H1 (cell line): ENCODE measurements around the gene TAS2R46. TPM values are rescaled to one million over a fixed set of nuclear protein-coding genes. Genes with fewer than 3 reads are reported as not detected.

Experiments used
- CTCF ChIA-PET: fragments of 300-600 bp; sonication (Branson Sonifier 250); formaldehyde crosslinking; loops from one replicate; lab custom pipeline; 2021; ENCODE audit not compliant: partially characterized antibody; lab: Charles Lee
- POLR2A ChIA-PET: fragments of 300-600 bp; sonication (Branson Sonifier 250); formaldehyde crosslinking; loops from one replicate; lab custom pipeline; 2021; ENCODE audit warnings: inconsistent platforms; ENCODE audit not compliant: partially characterized antibody; lab: Charles Lee
- DNase-seq, 2 experiments: peaks; one replicate each; pipeline versions ENCODE4 v3.0.0 to v3.0.0-alpha.2; 2010 to 2022; ENCODE audit warnings: low spot score in 2 of 2, low read depth in 1 of 2, mixed read lengths in 1 of 2
- FAIRE-seq: peaks from 2 replicates; lab custom pipeline; 2011; peaks lifted over from hg19 to GRCh38; lab: Jason Lieb, UNC
- H2AFZ ChIP-seq: 2 replicates; pipeline ENCODE4 v1.8.1; 2012; ENCODE audit warnings: low read length, inconsistent platforms
- H2AK5ac ChIP-seq: 2 replicates; pipeline ENCODE4 v1.6.1; 2013; ENCODE audit warnings: low read depth, low read length
- H2BK120ac ChIP-seq: replicated peaks from 2 replicates; pipeline ENCODE3; 2013; ENCODE audit warnings: low read depth, low read length, inconsistent platforms
- H2BK12ac ChIP-seq: 2 replicates; pipeline ENCODE4 v1.6.1; 2013; ENCODE audit warnings: low read depth, low read length
- H2BK15ac ChIP-seq: 2 replicates; pipeline ENCODE4 v1.6.1; 2013; ENCODE audit warnings: low read length
- H2BK20ac ChIP-seq: 2 replicates; pipeline ENCODE4 v1.6.1; 2013; ENCODE audit warnings: low read length
- H2BK5ac ChIP-seq: 2 replicates; pipeline ENCODE4 v1.6.1; 2013; ENCODE audit warnings: low read depth, low read length
- H3K14ac ChIP-seq: 2 replicates; pipeline ENCODE4 v1.6.1; 2013; ENCODE audit warnings: inconsistent platforms; ENCODE audit not compliant: insufficient read length
- H3K18ac ChIP-seq: 2 replicates; pipeline ENCODE4 v1.6.1; 2013; ENCODE audit warnings: low read length; ENCODE audit errors: extremely low read depth
- H3K23ac ChIP-seq: 2 replicates; pipeline ENCODE4 v1.6.1; 2013; ENCODE audit warnings: inconsistent platforms; ENCODE audit not compliant: insufficient read length
- H3K23me2 ChIP-seq: 2 replicates; pipeline ENCODE4 v1.6.1; 2013; ENCODE audit warnings: low read depth, low read length
- H3K27ac ChIP-seq: 2 replicates; pipeline ENCODE4 v1.6.1; 2011; ENCODE audit warnings: low read depth, low read length, inconsistent platforms
- H3K27me3 ChIP-seq, 4 experiments: replicated peaks in 1 of 4; 1 replicate in 1 of 4; 2 replicates in 3 of 4; pipeline versions ENCODE4 v1.6.1 to v1.8.1; 2011 to 2013; ENCODE audit warnings: low read length in 3 of 4, mild to moderate bottlenecking in 3 of 4, inconsistent platforms in 2 of 4, mixed read lengths in 2 of 4, moderate library complexity in 1 of 4; ENCODE audit not compliant: control insufficient read depth in 3 of 4, insufficient read depth in 3 of 4; ENCODE audit errors: extremely low read depth in 1 of 4
- H3K36me3 ChIP-seq, 4 experiments: 2 replicates each; pipeline versions ENCODE4 v1.6.1 to v1.8.1; 2011 to 2013; ENCODE audit warnings: mild to moderate bottlenecking in 4 of 4, low read length in 3 of 4, moderate library complexity in 2 of 4, control low read depth in 1 of 4, inconsistent platforms in 1 of 4; ENCODE audit not compliant: insufficient read depth in 4 of 4, control insufficient read depth in 2 of 4
- H3K4ac ChIP-seq: replicated peaks from 2 replicates; pipeline ENCODE3; 2013; ENCODE audit warnings: low read length, low read depth, mixed read lengths, inconsistent platforms; ENCODE audit not compliant: insufficient read length
- H3K4me1 ChIP-seq, 4 experiments: replicated peaks in 1 of 4; 1 replicate in 1 of 4; 2 replicates in 3 of 4; pipeline versions ENCODE4 v1.6.1 to v1.8.1; 2011 to 2013; ENCODE audit warnings: low read length in 3 of 4, inconsistent platforms in 2 of 4, mixed read lengths in 1 of 4; ENCODE audit not compliant: insufficient read depth in 4 of 4, control insufficient read depth in 3 of 4
- H3K4me2 ChIP-seq, 2 experiments: 2 replicates each; pipeline versions ENCODE4 v1.6.1 to v1.8.1; 2011 to 2013; ENCODE audit warnings: low read depth in 2 of 2, low read length in 2 of 2, control low read depth in 1 of 2, inconsistent platforms in 1 of 2, mild to moderate bottlenecking in 1 of 2; ENCODE audit not compliant: insufficient read depth in 1 of 2
- H3K4me3 ChIP-seq, 4 experiments: fragments of 200-600, 300-600 bp in 1 of 4; sonication (generic), shearing (Covaris generic), sonication (Bioruptor Twin) in 1 of 4; 2 replicates each; pipeline versions ENCODE4 v1.5.1 to v1.8.1; 2011 to 2016; ENCODE audit warnings: low read length in 4 of 4, low read depth in 3 of 4, control low read depth in 2 of 4, inconsistent platforms in 2 of 4, mild to moderate bottlenecking in 2 of 4, mixed read lengths in 1 of 4, moderate library complexity in 1 of 4; ENCODE audit not compliant: insufficient read depth in 2 of 4; ENCODE audit errors: extremely low read depth in 1 of 4
- H3K56ac ChIP-seq: replicated peaks from 2 replicates; pipeline ENCODE3; 2013; ENCODE audit warnings: low read depth, mild to moderate bottlenecking, mixed read lengths, low read length, inconsistent platforms; ENCODE audit not compliant: insufficient read length
- H3K79me1 ChIP-seq: 2 replicates; pipeline ENCODE4 v1.6.1; 2013; ENCODE audit warnings: low read depth, low read length, control low read depth
- H3K79me2 ChIP-seq, 2 experiments: 2 replicates each; pipeline versions ENCODE4 v1.6.1 to v1.8.1; 2012 to 2013; ENCODE audit warnings: low read length in 2 of 2, mild to moderate bottlenecking in 2 of 2, inconsistent platforms in 1 of 2; ENCODE audit not compliant: insufficient read depth in 2 of 2, control insufficient read depth in 1 of 2
- H3K9ac ChIP-seq, 4 experiments: replicated peaks in 1 of 4; 1 replicate in 1 of 4; 2 replicates in 3 of 4; pipeline versions ENCODE4 v1.6.1 to v1.8.1; 2011 to 2013; ENCODE audit warnings: low read depth in 3 of 4, low read length in 3 of 4, control low read depth in 2 of 4, mild to moderate bottlenecking in 2 of 4, moderate library complexity in 2 of 4, inconsistent platforms in 1 of 4; ENCODE audit errors: extremely low read depth in 1 of 4
- H3K9me3 ChIP-seq, 2 experiments: 2 replicates each; pipeline versions ENCODE4 v1.6.1 to v1.8.1; 2012 to 2013; ENCODE audit warnings: mild to moderate bottlenecking in 2 of 2, moderate library complexity in 2 of 2, control low read depth in 1 of 2, inconsistent platforms in 1 of 2, low read depth in 1 of 2, low read length in 1 of 2, mixed read lengths in 1 of 2; ENCODE audit not compliant: insufficient read depth in 2 of 2
- H4K20me1 ChIP-seq, 2 experiments: replicated peaks in 1 of 2; 2 replicates each; pipeline versions ENCODE3 to v1.8.1; 2011 to 2013; ENCODE audit warnings: inconsistent platforms in 2 of 2, low read length in 2 of 2, mild to moderate bottlenecking in 1 of 2; ENCODE audit not compliant: insufficient read depth in 2 of 2, control insufficient read depth in 1 of 2
- H4K5ac ChIP-seq: 2 replicates; pipeline ENCODE4 v1.6.1; 2013; ENCODE audit warnings: low read length, low read depth, mixed read lengths, inconsistent platforms; ENCODE audit not compliant: insufficient read length
- H4K8ac ChIP-seq: 2 replicates; pipeline ENCODE4 v1.8.0; 2013; ENCODE audit warnings: mild to moderate bottlenecking, moderate library complexity, low read length, inconsistent platforms; ENCODE audit not compliant: insufficient read depth; ENCODE audit errors: extremely low read depth
- H4K91ac ChIP-seq: replicated peaks from 2 replicates; pipeline ENCODE3; 2013; ENCODE audit warnings: low read length, mixed read lengths, inconsistent platforms; ENCODE audit not compliant: insufficient read length
- ASH2L ChIP-seq: fragments of 200-600, 300-600 bp; sonication (generic); IDR thresholded peaks from one replicate; pipeline ENCODE4 v1.7.1; 2017; ENCODE audit warnings: low read length
- CREB1 ChIP-seq: IDR thresholded peaks from 2 replicates; pipeline ENCODE4 v1.6.1; 2012; ENCODE audit warnings: inconsistent platforms
- EZH2 ChIP-seq: fragments of 200-600 bp; sonication (generic); IDR thresholded peaks from 2 replicates; pipeline ENCODE4 v1.7.1; 2012; ENCODE audit warnings: low read depth, mild to moderate bottlenecking, moderate library complexity, low read length, inconsistent platforms; ENCODE audit not compliant: severe bottlenecking
- RFX5 ChIP-seq: IDR thresholded peaks from 2 replicates; pipeline ENCODE4 v1.6.1; 2011; ENCODE audit warnings: low read depth, low read length, improper control_type of control experiment, borderline replicate concordance
- RXRA ChIP-seq: IDR thresholded peaks from 2 replicates; pipeline ENCODE4 v1.6.1; 2011; ENCODE audit warnings: low read depth, mild to moderate bottlenecking, low read length, moderate library complexity; ENCODE audit not compliant: insufficient read depth
- SIN3A ChIP-seq, 2 experiments: IDR thresholded peaks in 1 of 2; conservative IDR thresholded peaks in 1 of 2; 2 replicates each; pipeline ENCODE4 v1.6.1; 2011 to 2012; ENCODE audit warnings: low read length in 2 of 2, improper control_type of control experiment in 1 of 2, low read depth in 1 of 2, mild to moderate bottlenecking in 1 of 2
- WGBS, 2 experiments: shearing (Covaris generic) in 1 of 2; methylation state at CpG; one replicate each; pipeline versions ENCODE4 v1.1.6 to v1.1.7; 2013 to 2015; ENCODE audit warnings: low lambda C conversion rate in 2 of 2, mixed read lengths in 2 of 2, inconsistent platforms in 1 of 2, low coverage in 1 of 2, missing lambda C conversion rate in 1 of 2; ENCODE audit not compliant: insufficient replicate concordance in 2 of 2, insufficient coverage in 1 of 2, insufficient read length in 1 of 2; ENCODE audit errors: extremely low coverage in 1 of 2, missing lambda C conversion rate in 1 of 2; 5-methylcytosine and 5-hydroxymethylcytosine counted together
- polyA plus RNA-seq, 7 experiments: library from polyadenylated mRNA; depleted of rRNA in 3 of 7; stranded (reverse) in 5 of 7; unstranded in 2 of 7; fragments of >200 nt in 5 of 7; fragments of 200-250 nt in 2 of 7; gene quantifications; 1 replicate in 5 of 7; 2 replicates in 1 of 7; 4 replicates in 1 of 7; pipeline versions ENCODE4 v1.2.1 to v1.2.3, GENCODE V29; 2011 to 2013; ENCODE audit warnings: missing spikeins in 2 of 7, mixed read lengths in 2 of 7
- total RNA-seq: library from RNA; stranded (reverse); fragmentation: NEBNext Ultra II Directional; extraction: Animal tissue kit (Norgen Biotek cat#: 25700); gene quantifications from 2 replicates; pipeline ENCODE4 v1.2.1, GENCODE V29; 2021

Gene TAS2R46
- total and polyA plus RNA-seq, 2 of the 8 experiments (the other 6 are each of a cell fraction or from before 2014, with no cell fraction given) = 0.14 TPM; not detected in 1

DNA sequence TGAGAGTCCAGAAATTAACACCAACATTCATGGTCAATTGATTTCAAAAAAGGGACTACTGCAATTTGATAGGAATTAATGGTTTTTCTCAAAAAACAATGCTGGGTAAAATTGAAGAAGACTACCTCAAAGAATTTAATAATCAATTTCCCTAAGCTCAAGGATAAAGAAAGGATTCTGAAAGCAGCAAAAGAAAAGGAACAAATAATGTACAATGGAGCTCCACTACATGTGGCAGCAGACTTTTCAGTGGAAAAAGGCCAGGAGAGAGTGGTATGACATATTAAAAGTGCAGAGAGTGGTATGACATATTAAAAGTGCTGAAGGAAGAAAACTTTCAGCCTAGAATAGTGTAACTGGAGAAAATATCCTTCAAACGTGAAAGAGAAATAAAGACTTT lies 45.6 kb upstream of the TAS2R46 start:
- H2BK15ac ChIP-seq = no peak overlapping the region
- WGBS, 2 experiments = 82% methylated on average over 1 of the region's 1 CpG; no CpG with 5 or more reads in 1 of the 2 experiments
- H2AK5ac ChIP-seq = no peak overlapping the region
- no peak overlapping the region for H2BK12ac ChIP-seq
- POLR2A ChIA-PET = interaction anchor here (1.0 to 2.5 kb wide), 2 partner anchors 11 to 64 kb away, joined by 3 to 9 read pairs; partner anchors contain the start of gene SMIM10L1
- H3K9me3 ChIP-seq = no peaks in the 10 kb centered on the region; a peak in 1 of 4 replicates
- no peak overlapping the region for H3K18ac ChIP-seq
- no peak overlapping the region for H3K9ac ChIP-seq
- H2BK20ac ChIP-seq = no peak overlapping the region
- peaks cover 3 to 66% of the 10 kb centered on the region in 2 experiments; a peak in 2 of 4 replicates for H3K79me2 ChIP-seq
- no peaks in the 10 kb centered on the region for H3K27me3 ChIP-seq
- H3K27ac ChIP-seq = no peak overlapping the region
- no peak overlapping the region for H3K4me2 ChIP-seq
- no peaks in the 10 kb centered on the region for H3K23me2 ChIP-seq
- no peaks in the 10 kb centered on the region for H4K20me1 ChIP-seq
- H2BK120ac ChIP-seq = no peak overlapping the region
- H3K79me1 ChIP-seq = no peaks in the 10 kb centered on the region; the same call in 1 of the 2 replicates
- TF ChIP-seq ASH2L (no peak), CREB1 (no peak), RXRA (no peak), SIN3A (conservative IDR thresholded peaks at IDR 0.05 in 1 of 2, IDR thresholded peaks at IDR 0.05 in 1 of 2; ENCODE audit: low read depth in 1 of 2, low read length in 2 of 2) (no peak), EZH2 (no peak), RFX5 (no peak)
- FAIRE-seq (no peak), DNase-seq (no peak)
- H3K14ac ChIP-seq = no peak overlapping the region
- no peak overlapping the region for H4K91ac ChIP-seq
- no peak overlapping the region for H4K5ac ChIP-seq
- H3K56ac ChIP-seq = no peak overlapping the region
- H3K4me3 ChIP-seq = no peak overlapping the region
- no peaks in the 10 kb centered on the region for H3K36me3 ChIP-seq
- no peak overlapping the region for H3K4ac ChIP-seq
- no peak overlapping the region for H4K8ac ChIP-seq
- no peak overlapping the region for H3K23ac ChIP-seq
- CTCF ChIA-PET = no interaction called here
- no peak overlapping the region for H2BK5ac ChIP-seq
- no peak overlapping the region for H2AFZ ChIP-seq
- H3K4me1 ChIP-seq = no peaks in the 10 kb centered on the region
